A172 (cell line): ENCODE results near the gene DUOXA2. TPM values are rescaled to one million over a fixed set of nuclear protein-coding genes. Genes with fewer than 3 reads are reported as not detected.

Source experiments
- DNase-seq: peaks from one replicate; pipeline ENCODE4 v3.0.0-alpha.2; 2015; ENCODE audit warnings: low spot score
- total RNA-seq: library from RNA; depleted of rRNA; stranded (reverse); fragments of >200 nt; shearing (Covaris generic); gene quantifications from 2 replicates; pipeline ENCODE4 v1.2.3, GENCODE V29; 2014; rRNA removed

Gene DUOXA2
- total RNA-seq, 1 experiment from 2014 or later, result not detected

- peak; percentile 34 for DNase-seq
Observed at GRCh38 chr15:45156744-45157455, 42.8 kb downstream of the DUOXA2 start.

- DNase-seq, result peak; percentile 78
Observed at GRCh38 chr15:45157974-45158373, 43.8 kb downstream of the DUOXA2 start.

GRCh38 chr15:45161666-45162065, 47.5 kb downstream of the DUOXA2 start:
- DNase-seq, result no peak

GRCh38 chr15:45162771-45163507, 48.8 kb downstream of the DUOXA2 start:
- peak; percentile 75 for DNase-seq

DNA sequence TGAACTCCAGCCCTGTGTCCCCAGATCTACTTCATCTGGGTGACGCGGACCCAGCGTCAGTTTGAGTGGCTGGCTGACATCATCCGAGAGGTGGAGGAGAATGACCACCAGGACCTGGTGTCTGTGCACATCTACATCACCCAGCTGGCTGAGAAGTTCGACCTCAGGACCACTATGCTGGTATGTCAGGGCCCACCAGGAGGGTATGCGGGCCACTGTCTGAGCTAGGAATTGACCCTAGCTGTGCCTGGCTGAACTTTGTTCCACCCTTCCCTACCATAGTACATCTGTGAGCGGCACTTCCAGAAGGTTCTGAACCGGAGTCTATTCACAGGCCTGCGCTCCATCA, 49.4 kb downstream of the DUOXA2 start:
- no peak for DNase-seq

- no peak for DNase-seq
Observed at GRCh38 chr15:45164914-45165313, 50.8 kb downstream of the DUOXA2 start.

DNA sequence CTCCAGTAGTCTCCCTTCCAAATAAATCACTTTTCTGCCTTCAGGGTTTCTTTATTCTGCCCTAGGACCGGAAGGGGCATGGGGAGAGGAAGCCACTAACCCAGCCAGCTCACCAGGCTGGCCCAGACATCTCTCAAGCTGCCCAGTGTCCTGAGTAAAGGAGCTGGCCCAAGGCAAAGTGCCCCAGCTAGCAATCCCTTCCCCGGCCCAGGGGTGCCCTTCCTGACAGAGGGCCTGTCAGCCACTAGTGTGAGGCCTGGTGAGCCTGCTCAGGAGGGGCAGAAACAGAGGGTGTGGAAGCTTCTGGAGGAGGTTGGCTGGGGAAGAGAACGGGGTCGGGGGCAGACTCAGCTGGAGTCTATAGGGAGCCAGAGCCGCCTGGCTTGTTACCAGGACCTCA, 51.4 kb downstream of the DUOXA2 start:
- DNase-seq, result no peak

- peak; percentile 68 for DNase-seq
Observed at GRCh38 chr15:45166834-45167630, 52.9 kb downstream of the DUOXA2 start.

DNA sequence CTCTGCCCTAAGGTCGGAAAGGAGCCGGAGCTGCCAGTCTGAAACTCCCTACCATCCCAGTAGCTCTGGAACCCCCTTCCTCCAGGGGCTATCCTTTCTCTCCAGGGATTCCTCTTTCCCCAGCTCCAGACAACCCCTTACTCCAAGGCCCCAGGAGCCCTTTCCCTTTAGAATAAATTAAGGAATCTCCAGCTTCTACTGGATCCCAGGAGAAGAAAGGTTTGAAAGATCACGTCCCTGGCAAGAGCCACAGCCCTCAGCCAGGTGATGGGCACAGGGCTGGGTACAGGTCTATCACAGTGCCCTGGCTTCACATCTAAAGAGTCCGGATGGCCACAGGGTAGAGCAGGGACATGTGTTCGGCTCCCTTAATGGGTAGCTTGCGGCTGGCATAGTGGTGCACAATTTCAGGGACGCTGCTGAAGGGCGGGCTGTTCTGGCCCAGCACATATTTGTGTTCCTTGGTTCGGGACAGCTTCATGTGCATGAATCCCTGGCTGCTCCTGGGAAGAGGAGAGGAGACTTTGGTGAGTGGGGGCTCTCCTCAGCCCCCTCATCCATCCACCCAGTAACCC, 53.6 kb downstream of the DUOXA2 start:
- DNase-seq, result no peak

Other genes starting within 250 kb of the DUOXA2 start
- gene TERB2, start 157.6 kb upstream of the DUOXA2 start, total RNA-seq, result not detected in 2 replicates
- 24.0 and 27.6 TPM in 2 replicates for gene SORD, start 91.1 kb upstream of the DUOXA2 start, total RNA-seq
- 0.17 TPM in 1 of 2 replicates, not detected in the other for gene DUOX2, start 154 bp upstream of the DUOXA2 start, total RNA-seq
- gene DUOXA1, start 15.6 kb downstream of the DUOXA2 start, total RNA-seq, result not detected in 2 replicates
- not detected in 2 replicates for gene DUOX1, start 15.7 kb downstream of the DUOXA2 start, total RNA-seq
- gene SHF, start 73.6 kb downstream of the DUOXA2 start, total RNA-seq, result 0.38 TPM in 1 of 2 replicates, not detected in the other
- not detected in 2 replicates for gene SLC28A2, start 137.9 kb downstream of the DUOXA2 start, total RNA-seq